ENCODE measurements around the gene LRRC4C.
"Not testable (repeated sequence)": the region's sequence is repeated elsewhere in the genome, so short reads cannot be mapped to it uniquely, and the experiment has no call there.

Gene LRRC4C

GRCh38 chr11:40179541-40179940 is 1279.9 kb downstream of the LRRC4C start:
- no peaks in the 10 kb centered on the region for H3K36me3 ChIP-seq (ENCODE audit: control insufficient read depth, insufficient read depth, low read length)
- no peak overlapping the region for H3K9ac ChIP-seq (ENCODE audit: low read length)
- no peak overlapping the region for H3K4me3 ChIP-seq (ENCODE audit: low read depth, low read length)
- no peaks in the 10 kb centered on the region; the same call in 1 of the 2 replicates for H3K27me3 ChIP-seq (ENCODE audit: control insufficient read depth, insufficient read depth, low read length)
- no peaks in the 10 kb centered on the region for H3K9me3 ChIP-seq (ENCODE audit: control insufficient read depth, insufficient read depth, low read depth, low read length)
- no peak overlapping the region for H3K27ac ChIP-seq (ENCODE audit: low read depth, low read length)
- H3K4me1 ChIP-seq (ENCODE audit: control insufficient read depth, insufficient read depth, low read length), result no peaks in the 10 kb centered on the region

DNA sequence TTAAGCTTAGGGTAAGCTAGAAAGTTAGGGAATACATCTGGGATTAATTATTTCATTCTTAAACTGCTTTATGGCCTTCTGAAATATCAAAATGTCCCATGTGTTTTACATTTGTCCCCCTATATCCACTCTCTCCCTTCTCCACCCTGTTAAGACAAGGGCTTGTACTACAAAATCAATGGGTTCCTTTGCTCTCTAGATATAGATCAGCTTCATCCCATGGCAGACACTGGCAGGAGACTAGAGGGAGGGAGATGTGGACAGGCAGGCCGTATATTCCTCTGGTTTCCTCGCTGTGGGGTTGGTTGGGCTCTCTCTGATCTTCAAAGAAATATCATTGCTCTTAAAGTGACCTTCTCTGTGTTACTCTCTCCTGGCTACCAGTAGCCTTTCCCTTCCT is 1281.0 kb downstream of the LRRC4C start:
- Histone ChIP-seq H3K36me3 (ENCODE audit: control insufficient read depth, insufficient read depth, low read length) (no peaks in the 10 kb centered on the region), H3K9me3 (ENCODE audit: control insufficient read depth, insufficient read depth, low read depth, low read length) (no peaks in the 10 kb centered on the region), H3K27me3 (ENCODE audit: control insufficient read depth, insufficient read depth, low read length) (no peaks in the 10 kb centered on the region; the same call in 1 of the 2 replicates), H3K4me1 (ENCODE audit: control insufficient read depth, insufficient read depth, low read length) (no peaks in the 10 kb centered on the region), H3K4me3 (ENCODE audit: low read depth, low read length) (no peak overlapping the region), H3K9ac (ENCODE audit: low read length) (no peak overlapping the region), H3K27ac (ENCODE audit: low read depth, low read length) (no peak overlapping the region)

GRCh38 chr11:40175980-40176379 is 1283.5 kb downstream of the LRRC4C start:
- Histone ChIP-seq H3K27ac (ENCODE audit: low read depth, low read length) (no peak overlapping the region), H3K4me3 (ENCODE audit: low read depth, low read length) (no peak overlapping the region), H3K27me3 (ENCODE audit: control insufficient read depth, insufficient read depth, low read length) (no peaks in the 10 kb centered on the region; the same call in 1 of the 2 replicates), H3K9me3 (ENCODE audit: control insufficient read depth, insufficient read depth, low read depth, low read length) (no peaks in the 10 kb centered on the region), H3K4me1 (ENCODE audit: control insufficient read depth, insufficient read depth, low read length) (no peaks in the 10 kb centered on the region), H3K36me3 (ENCODE audit: control insufficient read depth, insufficient read depth, low read length) (no peaks in the 10 kb centered on the region), H3K9ac (ENCODE audit: low read length) (no peak overlapping the region)

DNA sequence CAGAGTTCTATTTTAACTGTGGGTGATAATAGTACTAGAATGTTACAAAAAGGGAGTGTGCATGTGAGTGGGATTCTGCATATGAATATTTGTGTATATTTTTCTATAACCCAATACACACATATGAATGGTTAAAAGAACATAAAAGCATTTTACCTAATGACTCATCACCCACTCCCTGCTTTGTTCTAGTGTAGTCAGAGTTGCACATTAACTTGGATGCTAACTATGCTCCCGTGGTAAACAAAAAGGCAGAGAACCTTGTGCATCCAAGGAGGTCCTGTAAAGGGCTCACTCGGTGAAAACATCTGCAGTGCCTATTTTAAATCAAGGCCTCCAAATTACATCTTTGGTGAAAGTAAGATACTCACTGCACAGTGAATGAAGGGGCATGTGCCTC is 1289.4 kb downstream of the LRRC4C start:
- Histone ChIP-seq H3K36me3 (ENCODE audit: control insufficient read depth, insufficient read depth, low read length) (no peaks in the 10 kb centered on the region), H3K27me3 (ENCODE audit: control insufficient read depth, insufficient read depth, low read length) (no peaks in the 10 kb centered on the region), H3K9me3 (ENCODE audit: control insufficient read depth, insufficient read depth, low read depth, low read length) (peaks cover 8% of the 10 kb centered on the region; the same call in 1 of the 2 replicates), H3K9ac (ENCODE audit: low read length) (no peak overlapping the region), H3K4me1 (ENCODE audit: control insufficient read depth, insufficient read depth, low read length) (peaks cover 16% of the 10 kb centered on the region), H3K27ac (ENCODE audit: low read depth, low read length) (no peak overlapping the region), H3K4me3 (ENCODE audit: low read depth, low read length) (no peak overlapping the region)

GRCh38 chr11:40168414-40168813 is 1291.0 kb downstream of the LRRC4C start:
- Histone ChIP-seq H3K27ac (ENCODE audit: low read depth, low read length) (no peak overlapping the region), H3K27me3 (ENCODE audit: control insufficient read depth, insufficient read depth, low read length) (no peaks in the 10 kb centered on the region), H3K9me3 (ENCODE audit: control insufficient read depth, insufficient read depth, low read depth, low read length) (peaks cover 8% of the 10 kb centered on the region; the same call in 1 of the 2 replicates), H3K36me3 (ENCODE audit: control insufficient read depth, insufficient read depth, low read length) (no peaks in the 10 kb centered on the region), H3K4me3 (ENCODE audit: low read depth, low read length) (no peak overlapping the region), H3K9ac (ENCODE audit: low read length) (no peak overlapping the region), H3K4me1 (ENCODE audit: control insufficient read depth, insufficient read depth, low read length) (peaks cover 16% of the 10 kb centered on the region)

DNA sequence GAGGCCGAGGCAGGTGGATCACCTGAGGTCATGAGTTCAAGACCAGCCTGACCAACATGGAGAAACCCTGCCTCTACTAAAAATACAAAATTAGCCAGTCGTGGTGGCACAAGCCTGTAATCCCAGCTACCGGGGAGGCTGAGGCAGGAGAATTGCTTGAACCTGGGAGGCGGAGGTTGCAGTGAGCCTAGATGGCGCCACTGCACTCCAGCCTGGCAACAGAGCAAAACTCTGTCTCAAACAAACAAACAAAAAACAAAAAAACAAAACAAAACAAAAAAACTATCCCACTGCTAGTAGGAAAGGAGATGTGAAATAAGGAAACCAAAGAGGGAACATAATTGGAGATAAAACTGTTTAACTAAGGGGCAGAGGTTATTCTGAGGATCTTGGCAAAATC is 1291.6 kb downstream of the LRRC4C start:
- H3K36me3 ChIP-seq (ENCODE audit: control insufficient read depth, insufficient read depth, low read length); H3K27me3 ChIP-seq (ENCODE audit: control insufficient read depth, insufficient read depth, low read length); H3K4me3 ChIP-seq (ENCODE audit: low read depth, low read length); H3K9ac ChIP-seq (ENCODE audit: low read length); H3K9me3 ChIP-seq (ENCODE audit: control insufficient read depth, insufficient read depth, low read depth, low read length); H3K27ac ChIP-seq (ENCODE audit: low read depth, low read length): not testable (repeated sequence)
- H3K4me1 ChIP-seq (ENCODE audit: control insufficient read depth, insufficient read depth, low read length), result peaks cover 20% of the 10 kb centered on the region

DNA sequence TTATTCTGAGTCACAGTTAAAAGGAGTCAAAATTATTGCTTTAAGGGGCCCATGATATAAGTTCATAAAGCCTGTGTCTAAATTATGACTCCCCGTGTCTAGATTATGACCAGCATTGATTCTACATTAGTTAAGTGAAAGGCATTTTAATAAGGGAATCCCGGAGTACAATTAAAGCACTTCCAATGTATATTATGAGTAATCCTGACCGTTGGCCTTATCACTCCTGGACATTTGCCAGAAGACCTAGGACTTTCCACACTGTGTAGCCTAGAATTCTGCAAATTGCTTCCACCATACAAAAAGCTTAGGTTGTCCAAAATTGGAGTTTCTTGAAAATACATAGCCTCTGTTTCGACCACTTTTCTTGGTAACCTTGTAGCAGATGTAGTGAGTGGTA is 1292.6 kb downstream of the LRRC4C start:
- no peak overlapping the region for H3K9ac ChIP-seq (ENCODE audit: low read length)
- no peaks in the 10 kb centered on the region for H3K27me3 ChIP-seq (ENCODE audit: control insufficient read depth, insufficient read depth, low read length)
- no peak overlapping the region for H3K27ac ChIP-seq (ENCODE audit: low read depth, low read length)
- peaks cover 20% of the 10 kb centered on the region for H3K4me1 ChIP-seq (ENCODE audit: control insufficient read depth, insufficient read depth, low read length)
- H3K4me3 ChIP-seq (ENCODE audit: low read depth, low read length), result no peak overlapping the region
- H3K9me3 ChIP-seq (ENCODE audit: control insufficient read depth, insufficient read depth, low read depth, low read length), result peaks cover 8% of the 10 kb centered on the region; the same call in 1 of the 2 replicates
- H3K36me3 ChIP-seq (ENCODE audit: control insufficient read depth, insufficient read depth, low read length), result no peaks in the 10 kb centered on the region

GRCh38 chr11:40162901-40163883 is 1296.3 kb downstream of the LRRC4C start:
- no peaks in the 10 kb centered on the region for H3K27me3 ChIP-seq (ENCODE audit: control insufficient read depth, insufficient read depth, low read length)
- no peak overlapping the region for H3K27ac ChIP-seq (ENCODE audit: low read depth, low read length)
- peaks cover 5% of the 10 kb centered on the region; the same call in 1 of the 2 replicates for H3K4me1 ChIP-seq (ENCODE audit: control insufficient read depth, insufficient read depth, low read length)
- H3K9ac ChIP-seq (ENCODE audit: low read length), result no peak overlapping the region
- no peaks in the 10 kb centered on the region for H3K36me3 ChIP-seq (ENCODE audit: control insufficient read depth, insufficient read depth, low read length)
- H3K9me3 ChIP-seq (ENCODE audit: control insufficient read depth, insufficient read depth, low read depth, low read length), result peaks cover 8% of the 10 kb centered on the region; the same call in 1 of the 2 replicates
- no peak overlapping the region for H3K4me3 ChIP-seq (ENCODE audit: low read depth, low read length)

DNA sequence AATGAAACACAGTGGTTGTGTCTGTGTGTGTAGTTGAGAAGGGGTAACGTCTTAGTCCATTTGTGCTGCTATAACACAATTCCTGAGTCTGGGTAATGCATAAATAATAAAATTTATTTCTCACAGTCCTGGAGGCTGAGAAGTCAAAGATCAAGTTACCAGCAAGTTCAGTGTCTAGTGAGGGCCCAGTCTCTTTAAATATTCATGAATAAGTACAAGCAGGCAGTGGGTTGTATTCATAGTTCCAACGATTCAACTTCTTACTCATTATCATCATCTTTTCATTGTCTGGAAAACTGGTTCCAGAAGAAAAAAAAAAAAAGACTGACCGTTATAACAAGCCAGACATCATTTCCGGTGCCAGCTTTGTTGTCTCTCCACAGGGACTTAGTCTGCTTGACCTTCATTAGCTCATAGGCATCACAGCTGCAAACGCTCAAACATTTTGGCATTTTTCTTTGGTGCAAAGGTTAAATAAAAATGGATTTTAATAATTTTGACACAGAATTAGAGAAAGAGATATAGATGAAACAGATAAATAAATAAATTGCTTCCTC is 1297.5 kb downstream of the LRRC4C start:
- Histone ChIP-seq H3K27me3 (ENCODE audit: control insufficient read depth, insufficient read depth, low read length) (no peaks in the 10 kb centered on the region), H3K9ac (ENCODE audit: low read length) (no peak overlapping the region), H3K4me3 (ENCODE audit: low read depth, low read length) (no peak overlapping the region), H3K27ac (ENCODE audit: low read depth, low read length) (no peak overlapping the region), H3K36me3 (ENCODE audit: control insufficient read depth, insufficient read depth, low read length) (no peaks in the 10 kb centered on the region), H3K9me3 (ENCODE audit: control insufficient read depth, insufficient read depth, low read depth, low read length) (peaks cover 5% of the 10 kb centered on the region; the same call in 1 of the 2 replicates), H3K4me1 (ENCODE audit: control insufficient read depth, insufficient read depth, low read length) (0 out of 2 replicates have a peak, but pooled peaks cover 4% of the 10 kb centered on the region)

GRCh38 chr11:40160418-40160817 is 1299.0 kb downstream of the LRRC4C start:
- Histone ChIP-seq H3K27me3 (ENCODE audit: control insufficient read depth, insufficient read depth, low read length) (no peaks in the 10 kb centered on the region), H3K36me3 (ENCODE audit: control insufficient read depth, insufficient read depth, low read length) (no peaks in the 10 kb centered on the region), H3K9me3 (ENCODE audit: control insufficient read depth, insufficient read depth, low read depth, low read length) (0 out of 2 replicates have a peak, but pooled peaks cover 8% of the 10 kb centered on the region), H3K27ac (ENCODE audit: low read depth, low read length) (no peak overlapping the region), H3K9ac (ENCODE audit: low read length) (no peak overlapping the region), H3K4me1 (ENCODE audit: control insufficient read depth, insufficient read depth, low read length) (0 out of 2 replicates have a peak, but pooled peaks cover 4% of the 10 kb centered on the region), H3K4me3 (ENCODE audit: low read depth, low read length) (no peak overlapping the region)

DNA sequence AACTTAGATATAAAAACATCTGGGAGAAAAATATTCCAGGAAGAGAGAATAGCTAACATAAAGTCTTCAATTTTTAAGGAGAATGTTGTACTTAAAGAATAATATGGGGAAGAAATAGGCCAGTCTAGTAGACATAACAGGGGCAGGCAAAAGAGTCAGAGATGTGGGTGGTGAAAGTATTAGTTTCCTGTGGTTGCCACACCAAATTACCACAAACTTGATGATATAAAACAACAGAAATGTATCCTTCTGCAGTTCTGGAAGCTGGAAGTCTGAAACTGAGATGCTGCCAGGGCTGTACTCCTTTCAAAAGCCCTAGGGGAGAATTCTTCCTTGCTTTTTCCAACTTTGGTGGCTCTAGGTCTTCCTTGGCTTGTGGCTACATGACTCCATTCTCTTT is 1309.7 kb downstream of the LRRC4C start:
- H3K27ac ChIP-seq (ENCODE audit: low read depth, low read length), result no peak overlapping the region
- H3K9ac ChIP-seq (ENCODE audit: low read length), result no peak overlapping the region
- peaks cover 9% of the 10 kb centered on the region; the same call in 1 of the 2 replicates for H3K4me1 ChIP-seq (ENCODE audit: control insufficient read depth, insufficient read depth, low read length)
- H3K27me3 ChIP-seq (ENCODE audit: control insufficient read depth, insufficient read depth, low read length), result no peaks in the 10 kb centered on the region
- no peaks in the 10 kb centered on the region for H3K36me3 ChIP-seq (ENCODE audit: control insufficient read depth, insufficient read depth, low read length)
- no peak overlapping the region for H3K4me3 ChIP-seq (ENCODE audit: low read depth, low read length)
- H3K9me3 ChIP-seq (ENCODE audit: control insufficient read depth, insufficient read depth, low read depth, low read length), result no peaks in the 10 kb centered on the region

All from HUES6 (cell line).